GF-D8 (cell line): ENCODE data around the gene AGAP1.

Source experiments
- DNase-seq: peaks from one replicate; lab custom pipeline; 2025; lab: John Stamatoyannopoulos, UW

AGAP1 gene

GRCh38 chr2:236105955-236106607 lies 612.2 kb downstream of the AGAP1 start:
- no peak for DNase-seq

- DNase-seq = no peak
Observed at GRCh38 chr2:236106761-236107160, 612.9 kb downstream of the AGAP1 start.

DNA sequence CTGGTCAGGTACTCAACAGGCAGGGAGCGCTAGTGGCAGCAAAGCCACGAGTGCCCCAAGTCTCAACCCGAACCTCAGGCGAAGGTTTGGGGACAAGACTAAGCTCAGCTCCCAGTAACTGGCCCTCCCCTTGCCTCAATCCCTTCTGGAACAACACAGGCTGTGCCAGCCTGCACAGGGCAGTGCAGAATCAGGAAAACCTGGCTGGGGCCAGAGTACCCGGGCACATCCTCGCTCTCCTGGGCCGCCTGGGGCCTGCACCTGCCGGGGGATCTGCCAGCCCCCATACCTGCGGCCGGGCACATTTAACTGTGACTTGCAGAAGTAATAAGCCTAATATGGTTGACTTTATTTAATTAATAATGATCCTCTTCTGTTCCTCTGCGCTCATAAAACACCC lies 613.7 kb downstream of the AGAP1 start:
- no peak for DNase-seq

DNA sequence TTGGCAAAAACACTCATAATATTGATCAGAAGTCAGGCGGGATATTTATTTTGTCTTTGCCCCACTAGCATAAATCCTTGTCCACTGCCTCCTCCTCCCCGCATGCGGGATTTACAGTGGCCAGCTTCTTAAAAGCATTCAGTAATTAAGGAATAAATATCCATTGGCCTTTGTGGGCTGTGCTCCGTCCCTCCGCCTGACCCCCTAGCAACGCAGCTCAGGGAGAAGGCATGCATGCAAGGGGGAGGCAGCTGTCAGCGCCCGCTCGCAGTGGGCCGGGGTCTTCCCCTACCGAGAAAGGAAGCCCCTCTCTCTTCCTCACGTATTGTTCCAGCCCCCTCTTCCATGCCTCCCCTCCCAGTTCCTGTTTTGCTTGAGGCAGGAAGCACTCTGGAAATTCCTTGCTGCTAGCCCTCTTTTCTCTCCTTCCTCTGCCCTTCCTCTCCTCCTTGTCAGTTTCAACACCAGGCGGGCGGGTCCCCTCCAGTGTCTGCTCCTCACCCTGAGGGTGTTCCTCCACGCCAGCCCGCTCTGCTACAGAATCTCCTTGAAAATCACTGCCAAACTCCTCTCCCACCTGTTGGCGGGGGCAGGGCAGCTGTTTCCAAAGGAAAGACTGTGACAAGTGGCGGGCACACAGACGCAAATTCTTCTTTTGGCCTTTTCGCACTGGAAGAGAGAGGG lies 614.2 kb downstream of the AGAP1 start:
- DNase-seq = no peak

DNA sequence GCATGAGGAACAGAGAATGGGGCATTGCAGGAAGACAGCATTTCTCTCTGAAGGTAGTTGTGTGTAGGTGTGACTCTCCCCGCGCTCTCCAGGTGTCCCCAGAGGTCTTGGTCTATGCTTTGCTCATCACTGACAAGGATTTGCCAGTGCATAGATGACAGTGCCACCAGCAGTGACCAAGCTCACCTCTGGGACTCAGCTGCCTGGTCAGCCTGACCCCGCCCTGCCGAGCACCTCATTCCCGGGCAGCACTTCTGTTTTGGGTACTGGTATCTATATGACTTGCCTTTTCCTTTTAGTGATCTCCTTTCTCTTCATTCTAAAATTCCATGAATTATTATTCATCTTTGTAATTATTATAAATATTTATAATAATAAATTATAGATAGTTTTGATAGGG lies 615.2 kb downstream of the AGAP1 start:
- DNase-seq = no peak

DNA sequence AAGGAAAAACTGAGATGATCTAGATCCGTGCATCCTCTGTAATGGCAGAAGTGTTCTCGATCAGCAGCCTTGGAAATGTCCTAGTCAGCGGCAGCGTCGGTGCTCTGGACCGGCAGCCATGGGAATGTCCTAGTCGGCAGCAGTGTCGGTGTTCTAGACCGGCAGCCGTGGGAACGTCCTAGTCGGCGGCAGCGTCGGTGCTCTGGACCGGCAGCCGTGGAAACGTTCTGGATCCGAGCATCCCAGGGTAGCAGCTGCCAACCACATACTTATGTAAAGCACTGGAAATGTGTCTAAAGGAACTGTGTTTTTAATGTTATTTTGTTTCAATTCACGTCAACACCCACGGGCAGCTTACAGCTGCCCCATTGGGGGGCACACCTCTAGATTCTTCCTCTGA lies 615.6 kb downstream of the AGAP1 start:
- no peak for DNase-seq

DNA sequence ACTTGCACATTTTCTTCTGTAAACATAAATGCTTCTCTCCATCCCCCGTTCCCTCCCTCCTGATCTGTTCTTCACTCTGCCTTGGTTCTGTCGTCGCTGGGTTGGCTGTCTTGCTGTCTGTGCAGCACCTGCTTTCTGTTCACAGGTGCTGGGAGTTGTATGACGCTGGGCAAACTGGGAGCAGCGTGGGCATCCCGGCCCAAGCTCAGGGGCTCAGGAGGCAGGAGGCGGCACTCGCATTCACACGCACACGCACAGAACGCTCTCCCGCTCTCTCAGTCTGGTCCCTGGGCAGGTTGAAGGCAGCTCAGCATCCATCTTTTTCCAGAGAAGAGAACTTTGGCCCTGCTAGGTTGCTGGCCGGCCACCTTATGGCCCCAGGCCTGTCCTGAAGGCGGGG lies 618.6 kb downstream of the AGAP1 start:
- no peak for DNase-seq

- no peak for DNase-seq
Observed at GRCh38 chr2:236113425-236113824, 619.6 kb downstream of the AGAP1 start.

- no peak for DNase-seq
Observed at GRCh38 chr2:236113948-236114347, 620.1 kb downstream of the AGAP1 start.

GRCh38 chr2:236114959-236115358 lies 621.1 kb downstream of the AGAP1 start:
- no peak for DNase-seq

- DNase-seq = no peak
Observed at GRCh38 chr2:236117401-236117800, 623.6 kb downstream of the AGAP1 start.

DNA sequence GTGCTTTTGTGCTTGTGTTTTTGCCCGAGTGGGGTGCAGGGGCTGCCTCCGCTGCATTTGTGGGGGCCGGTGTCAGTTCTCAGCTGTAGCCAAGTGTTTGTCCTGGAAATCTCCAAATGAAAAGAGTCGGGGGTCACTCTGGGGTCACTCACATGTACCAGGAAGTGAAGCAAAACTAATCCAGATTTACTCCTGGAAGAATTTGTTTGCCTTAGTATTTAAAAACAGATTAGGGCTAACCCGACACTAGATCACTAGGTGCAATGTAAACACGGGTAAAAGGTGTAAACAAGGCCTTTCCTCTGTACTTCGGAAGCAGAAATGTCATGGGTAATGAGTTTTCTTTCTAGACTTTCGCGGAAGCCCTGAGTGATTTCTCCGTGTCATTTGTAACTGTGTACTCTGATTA lies 624.0 kb downstream of the AGAP1 start:
- no peak for DNase-seq

DNA sequence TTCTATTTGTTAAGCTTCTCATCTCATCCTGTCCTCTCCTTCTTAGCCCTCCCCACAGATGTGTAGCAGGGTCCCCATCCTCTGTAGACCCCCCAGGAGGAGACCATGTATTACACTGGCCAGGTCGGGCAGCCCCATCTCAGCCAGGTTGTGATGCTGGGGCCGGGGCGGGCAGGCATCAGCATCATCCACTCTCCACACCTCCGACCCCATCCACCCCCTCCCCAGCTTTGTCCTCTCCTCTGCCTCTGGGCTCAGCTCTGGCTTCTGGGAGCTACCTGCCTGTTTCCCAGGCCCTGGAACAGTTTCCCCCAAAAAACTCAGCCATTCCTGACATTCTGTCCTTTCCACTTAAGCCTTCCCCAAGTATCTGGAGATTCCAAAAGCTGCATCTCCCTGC lies 625.2 kb downstream of the AGAP1 start:
- DNase-seq = no peak

DNA sequence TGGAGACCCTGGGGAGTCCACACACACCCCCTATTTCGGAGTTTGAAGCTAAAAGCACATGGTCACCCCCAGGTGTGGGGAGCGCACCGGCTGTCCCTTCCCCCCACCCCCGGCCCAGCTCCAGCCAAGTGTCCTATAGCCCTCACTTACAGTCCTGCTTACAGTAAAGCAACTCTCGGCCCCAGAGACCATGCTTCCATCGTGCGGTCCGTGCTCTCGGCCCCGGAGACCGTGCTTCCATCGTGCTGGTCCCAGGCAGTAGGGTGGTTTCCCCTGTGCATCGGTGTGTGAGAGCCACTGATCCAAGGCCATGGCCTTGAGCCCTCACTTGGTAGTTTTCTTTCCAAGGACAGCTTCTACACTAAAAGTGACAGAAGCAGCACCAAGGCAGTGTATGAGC lies 625.6 kb downstream of the AGAP1 start:
- DNase-seq = no peak

DNA sequence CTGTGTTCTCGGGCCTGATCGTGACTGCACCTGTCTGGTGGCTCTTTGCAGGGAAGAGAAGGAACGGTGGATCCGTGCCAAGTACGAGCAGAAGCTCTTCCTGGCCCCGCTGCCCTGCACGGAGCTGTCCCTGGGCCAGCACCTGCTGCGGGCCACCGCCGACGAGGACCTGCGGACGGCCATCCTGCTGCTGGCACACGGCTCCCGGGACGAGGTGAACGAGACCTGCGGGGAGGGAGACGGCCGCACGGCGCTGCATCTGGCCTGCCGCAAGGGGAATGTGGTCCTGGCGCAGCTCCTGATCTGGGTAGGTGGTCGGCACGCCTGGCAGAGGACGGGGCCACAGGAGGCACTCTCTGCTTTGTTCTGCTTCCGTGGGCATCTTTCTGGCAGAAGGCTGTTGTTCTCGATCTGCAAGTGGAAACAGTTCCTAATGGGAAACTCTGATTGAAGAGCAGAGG lies 626.3 kb downstream of the AGAP1 start:
- DNase-seq = no peak

- DNase-seq = no peak
Observed at GRCh38 chr2:236120829-236121228, 627.0 kb downstream of the AGAP1 start.

GRCh38 chr2:236121546-236121945 lies 627.7 kb downstream of the AGAP1 start:
- DNase-seq = no peak

GRCh38 chr2:236122236-236122635 lies 628.4 kb downstream of the AGAP1 start:
- DNase-seq = no peak

DNA sequence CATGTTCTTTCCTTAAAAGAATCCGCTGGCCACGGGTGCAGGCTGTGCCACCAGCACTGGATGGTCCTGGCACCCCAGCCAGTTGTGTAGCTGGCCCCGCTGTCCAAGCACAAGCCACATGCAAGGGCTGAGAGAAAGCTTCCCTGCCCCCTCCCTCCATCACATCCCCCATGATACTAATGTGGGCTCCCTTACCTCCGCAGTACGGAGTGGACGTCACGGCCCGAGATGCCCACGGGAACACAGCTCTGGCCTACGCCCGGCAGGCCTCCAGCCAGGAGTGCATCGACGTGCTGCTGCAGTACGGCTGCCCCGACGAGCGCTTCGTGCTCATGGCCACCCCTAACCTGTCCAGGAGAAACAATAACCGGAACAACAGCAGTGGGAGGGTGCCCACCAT lies 629.9 kb downstream of the AGAP1 start:
- no peak for DNase-seq

DNA sequence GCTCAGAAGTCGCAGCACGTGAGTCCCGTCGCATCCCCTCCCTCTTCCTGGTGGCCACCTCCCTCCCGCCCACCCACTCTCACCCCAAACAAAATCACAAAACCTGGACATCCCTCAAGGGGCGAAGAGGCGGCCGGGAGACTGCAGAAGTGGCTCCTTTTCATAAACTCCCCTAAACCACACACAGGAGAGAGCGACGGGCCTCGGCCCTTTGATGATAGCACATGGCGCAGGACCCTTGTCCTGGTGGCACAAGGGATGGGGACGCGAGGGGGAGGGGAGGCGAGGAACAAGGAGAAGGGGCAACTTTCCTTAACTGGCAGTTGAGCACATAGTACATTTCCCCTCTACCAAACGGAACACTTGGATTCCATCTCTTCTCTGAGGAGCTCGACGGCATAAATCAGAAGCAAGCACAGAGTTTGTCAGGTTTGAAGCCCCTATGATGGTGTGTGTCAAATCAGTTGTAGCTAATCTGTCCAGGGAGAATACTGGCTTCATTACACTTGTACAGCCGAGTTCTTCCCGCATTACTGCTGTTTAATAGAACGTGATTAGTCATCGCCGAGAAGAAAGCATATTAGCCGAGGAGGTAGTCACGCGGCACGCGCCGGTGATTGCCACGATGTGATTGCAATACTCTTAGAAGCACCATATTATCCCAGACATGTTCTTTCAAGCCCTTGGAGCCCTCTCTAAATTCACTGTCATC lies 630.5 kb downstream of the AGAP1 start:
- no peak for DNase-seq

DNA sequence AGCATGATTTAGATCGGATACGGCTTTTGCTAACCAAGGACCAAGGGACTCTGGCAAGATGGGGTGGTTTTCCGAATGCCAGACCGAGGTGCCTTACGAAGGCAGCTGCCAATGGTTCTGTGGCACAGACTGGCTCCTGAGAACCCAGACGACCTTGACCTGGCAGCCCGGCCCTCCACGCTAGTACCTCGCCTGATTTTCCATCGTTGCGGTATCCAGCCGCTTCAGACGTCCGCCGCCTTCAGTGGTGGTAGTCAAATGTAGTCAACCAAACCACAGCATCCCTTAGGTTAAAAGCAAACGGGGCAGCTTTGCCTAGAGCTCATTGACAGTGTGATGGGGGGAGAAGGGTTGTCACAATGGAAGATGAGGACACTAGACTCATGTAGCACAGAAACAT lies 631.7 kb downstream of the AGAP1 start:
- DNase-seq = no peak

- no peak for DNase-seq
Observed at GRCh38 chr2:236127010-236127409, 633.2 kb downstream of the AGAP1 start.

- no peak for DNase-seq
Observed at GRCh38 chr2:236128321-236128720, 634.5 kb downstream of the AGAP1 start.
